HG03175 (cell line): ENCODE results near the gene GPR25.
A peak's percentile ranks its signal among the peaks of the same experiment; 100 is the strongest.
"Not testable (repeated sequence)": the region's sequence is repeated elsewhere in the genome, so short reads cannot be mapped to it uniquely, and the experiment has no call there.

Experiments
- ATAC-seq: cut with Tn5 transposase; IDR thresholded peaks from one replicate; pipeline ENCODE4 v1.9.1; 2021; ENCODE audit warnings: mild to moderate bottlenecking, moderate library complexity; ENCODE audit not compliant: unreplicated experiment

Gene GPR25

GRCh38 chr1:200909071-200909470 is 36.3 kb downstream of the GPR25 start:
- peak; percentile 28 for ATAC-seq

GRCh38 chr1:200909757-200910239 is 37.0 kb downstream of the GPR25 start:
- peak; percentile 62 for ATAC-seq

GRCh38 chr1:200911361-200911760 is 38.6 kb downstream of the GPR25 start:
- no peak for ATAC-seq

GRCh38 chr1:200911936-200912335 is 39.2 kb downstream of the GPR25 start:
- ATAC-seq = not testable (repeated sequence)

DNA sequence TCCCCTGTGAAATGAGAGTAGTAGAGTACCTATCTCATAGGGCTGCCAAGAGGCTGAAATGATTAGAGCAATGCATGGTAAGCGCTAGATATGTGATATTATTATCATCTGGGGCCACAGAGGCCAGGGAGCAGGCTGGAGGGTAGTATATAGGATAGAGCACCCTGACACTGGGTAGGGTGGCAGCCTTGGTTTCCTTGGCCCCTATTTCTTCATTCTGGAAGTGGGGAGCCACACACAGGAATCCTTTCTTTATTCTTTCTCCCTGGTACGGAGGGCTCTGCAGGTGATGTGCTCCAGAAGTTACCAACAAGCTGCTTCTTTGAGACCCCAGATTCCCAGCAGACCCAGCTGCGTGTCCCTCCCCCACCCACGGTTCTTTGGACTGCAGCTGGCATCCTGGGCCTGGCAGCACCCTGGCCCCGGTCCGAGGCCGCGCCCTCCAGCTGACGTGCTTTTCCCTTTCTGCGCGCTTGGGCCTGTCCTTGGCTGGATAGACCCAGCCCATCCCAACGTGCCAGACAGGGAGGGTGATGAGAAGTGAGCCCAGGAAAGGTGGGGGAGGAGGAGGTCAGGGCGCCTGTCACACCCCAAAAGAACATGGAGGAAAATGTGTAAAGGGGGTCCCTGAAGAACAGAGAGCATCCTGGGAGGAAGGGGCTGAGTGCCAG is 40.1 kb downstream of the GPR25 start:
- ATAC-seq = no peak

DNA sequence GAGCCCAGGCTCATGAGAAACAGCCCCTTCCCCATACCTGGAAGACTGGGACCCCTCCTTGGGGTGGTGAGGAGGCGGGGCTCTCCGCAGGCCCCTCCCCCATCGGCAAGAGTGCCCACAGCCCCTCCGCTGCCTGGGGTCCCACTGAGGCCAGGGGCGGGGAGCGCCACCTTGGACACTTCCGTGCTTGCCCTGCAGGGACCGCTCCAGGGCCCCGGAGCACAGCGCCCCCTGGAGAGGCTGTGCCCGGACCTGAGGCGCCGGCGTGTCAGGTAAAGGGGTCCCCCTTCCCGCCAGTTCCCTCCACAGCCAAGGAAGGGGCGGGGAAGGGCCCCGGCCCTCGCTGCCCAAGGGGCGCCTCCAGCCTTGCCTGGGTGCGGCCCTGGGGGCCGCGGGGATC is 43.4 kb downstream of the GPR25 start:
- no peak for ATAC-seq

DNA sequence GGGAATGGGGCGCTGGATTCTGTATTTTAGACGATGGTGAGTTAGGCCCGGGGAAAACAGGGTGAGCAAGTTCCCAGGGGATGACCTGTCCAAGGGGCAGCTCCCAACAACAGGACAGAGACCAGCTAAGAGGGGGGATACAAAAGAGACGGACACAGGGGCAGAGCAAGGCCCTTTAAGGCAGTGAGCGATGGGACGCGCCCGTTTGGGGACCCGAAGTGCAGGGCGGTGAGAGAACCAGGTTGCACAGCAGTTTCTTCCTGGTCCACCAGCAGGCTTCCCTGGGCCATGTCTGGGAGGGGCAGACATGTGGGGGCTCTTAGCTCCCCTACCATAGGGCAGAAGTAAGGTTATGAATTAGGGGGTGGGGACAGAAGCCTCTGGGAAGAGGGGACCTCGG is 43.9 kb downstream of the GPR25 start:
- no peak for ATAC-seq

DNA sequence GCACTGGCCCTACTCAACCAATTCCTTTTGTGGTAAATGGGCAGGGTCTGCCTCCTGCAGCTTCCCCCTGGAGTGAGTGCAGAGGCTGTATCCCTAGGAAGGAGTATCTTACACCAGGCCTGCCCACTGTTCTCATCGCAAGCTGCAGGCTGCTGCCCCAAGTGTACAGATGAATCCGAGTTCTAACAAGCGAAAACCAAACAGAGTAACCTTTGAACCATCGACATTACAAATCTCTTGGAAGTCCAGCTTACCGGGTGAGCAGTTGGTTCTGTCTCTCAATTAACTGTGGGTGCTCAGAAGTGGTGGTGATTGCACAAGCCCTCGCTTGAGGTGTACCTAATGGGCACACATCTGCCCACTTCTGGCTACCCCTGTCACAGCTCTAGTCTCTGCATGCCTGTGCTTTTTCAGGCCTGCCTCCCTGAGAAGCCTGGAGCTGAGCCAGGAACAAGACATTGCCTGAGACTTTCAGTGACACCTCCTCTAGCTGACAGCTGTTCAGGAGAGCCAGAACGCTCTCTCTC is 44.6 kb downstream of the GPR25 start:
- ATAC-seq = no peak

- ATAC-seq = no peak
These were observed 45.2 kb downstream of the GPR25 start for GRCh38 chr1:200918006-200918405.

- no peak for ATAC-seq
These were observed 46.6 kb downstream of the GPR25 start for GRCh38 chr1:200919386-200919785.

- ATAC-seq = no peak
These were observed 48.9 kb downstream of the GPR25 start for GRCh38 chr1:200921571-200922110.

DNA sequence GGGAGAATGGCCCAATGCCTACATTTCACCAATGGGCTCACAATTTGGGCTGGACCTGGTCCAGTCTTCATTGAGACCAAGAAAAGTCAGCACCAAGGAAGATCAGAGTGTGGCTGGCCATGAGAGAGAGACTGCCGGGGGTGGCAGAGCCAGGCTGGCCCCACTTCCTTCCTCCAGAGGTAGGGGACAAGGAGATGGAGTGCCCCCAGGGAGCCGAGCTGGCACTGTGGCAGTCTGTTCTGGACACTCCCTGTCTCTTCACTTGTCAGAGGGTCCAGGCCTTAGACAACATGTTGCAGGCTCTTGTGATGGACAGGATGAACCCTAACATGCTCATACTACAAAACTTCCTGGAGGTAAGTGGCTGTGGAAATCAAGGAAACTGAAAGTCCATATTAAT is 49.6 kb downstream of the GPR25 start:
- ATAC-seq = no peak

GRCh38 chr1:200923601-200924000 is 50.8 kb downstream of the GPR25 start:
- ATAC-seq = no peak
